KBM-7 (cell line): ENCODE measurements around the gene MAGI3.
"Not testable (repeated sequence)": the region's sequence is repeated elsewhere in the genome, so short reads cannot be mapped to it uniquely, and the experiment has no call there.

Source experiments
- DNase-seq: peaks from one replicate; pipeline ENCODE4 v3.0.0-alpha.2; 2015
- in situ Hi-C: fragments of 300-500 bp; cut with MboI; formaldehyde crosslinking; loops from 2 replicates; pipeline ENCODE4 v1.14.3; 2020; ENCODE audit warnings: low sequenced_read_pairs, low pct_unique_long_range_greater_than_20kb, mixed read lengths

MAGI3 gene

DNA sequence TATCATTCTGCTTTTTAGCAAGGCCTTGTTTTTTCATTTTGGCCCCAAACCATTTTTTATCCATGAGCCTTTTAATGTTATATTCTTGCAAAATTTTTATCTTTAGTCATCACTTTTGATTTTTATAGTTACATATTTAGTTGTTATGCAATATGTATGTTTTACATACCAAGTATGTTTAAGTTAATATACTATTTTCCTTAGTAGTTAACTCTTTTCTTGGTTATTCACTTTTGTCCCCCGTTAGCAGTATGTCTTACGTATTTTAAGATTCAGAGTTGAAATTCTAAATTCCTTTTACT lies 44.5 kb downstream of the MAGI3 start:
- in situ Hi-C loops: no loop called here

DNA sequence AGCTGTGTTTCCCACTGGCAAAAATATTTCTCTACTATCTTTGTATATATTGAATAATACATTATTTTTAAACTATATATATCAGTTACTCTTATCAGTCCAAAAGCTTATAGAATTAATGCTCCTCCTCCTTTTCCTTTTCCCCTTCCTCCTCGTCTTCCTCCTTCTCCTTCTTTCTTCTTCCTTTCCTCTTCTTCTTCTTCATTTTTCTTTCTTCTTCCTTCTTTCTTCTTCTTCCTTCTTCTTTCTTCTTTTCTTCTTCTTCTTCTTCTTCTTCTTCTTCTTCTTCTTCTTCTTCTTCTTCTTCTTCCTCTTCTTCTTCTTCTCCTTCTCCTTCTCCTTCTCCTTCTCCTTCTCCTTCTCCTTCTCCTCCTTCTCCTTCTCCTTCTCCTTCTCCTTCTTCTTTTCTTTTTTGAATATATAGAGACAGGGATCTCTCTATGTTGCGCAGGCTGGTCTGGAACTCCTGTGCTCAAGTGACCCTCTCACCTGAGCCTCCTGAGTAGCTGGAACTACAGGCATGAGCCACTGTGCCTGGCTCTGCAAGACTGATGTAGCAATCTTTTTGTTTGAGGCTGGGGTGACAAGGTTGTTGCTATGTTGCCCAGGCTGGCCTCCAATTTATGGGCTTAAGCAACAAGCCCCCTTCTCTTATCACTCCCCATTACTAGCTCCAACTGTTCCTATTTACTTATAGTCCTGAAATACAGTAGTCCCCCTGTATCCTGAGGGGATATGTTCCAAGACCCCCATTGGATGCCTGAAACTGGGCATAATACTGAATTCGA lies 47.4 kb downstream of the MAGI3 start:
- DNase-seq: no peak
- in situ Hi-C loops: no loop called here

More for the DNA sequence above, 44.5 kb downstream of the MAGI3 start:
- no peak for DNase-seq

DNA sequence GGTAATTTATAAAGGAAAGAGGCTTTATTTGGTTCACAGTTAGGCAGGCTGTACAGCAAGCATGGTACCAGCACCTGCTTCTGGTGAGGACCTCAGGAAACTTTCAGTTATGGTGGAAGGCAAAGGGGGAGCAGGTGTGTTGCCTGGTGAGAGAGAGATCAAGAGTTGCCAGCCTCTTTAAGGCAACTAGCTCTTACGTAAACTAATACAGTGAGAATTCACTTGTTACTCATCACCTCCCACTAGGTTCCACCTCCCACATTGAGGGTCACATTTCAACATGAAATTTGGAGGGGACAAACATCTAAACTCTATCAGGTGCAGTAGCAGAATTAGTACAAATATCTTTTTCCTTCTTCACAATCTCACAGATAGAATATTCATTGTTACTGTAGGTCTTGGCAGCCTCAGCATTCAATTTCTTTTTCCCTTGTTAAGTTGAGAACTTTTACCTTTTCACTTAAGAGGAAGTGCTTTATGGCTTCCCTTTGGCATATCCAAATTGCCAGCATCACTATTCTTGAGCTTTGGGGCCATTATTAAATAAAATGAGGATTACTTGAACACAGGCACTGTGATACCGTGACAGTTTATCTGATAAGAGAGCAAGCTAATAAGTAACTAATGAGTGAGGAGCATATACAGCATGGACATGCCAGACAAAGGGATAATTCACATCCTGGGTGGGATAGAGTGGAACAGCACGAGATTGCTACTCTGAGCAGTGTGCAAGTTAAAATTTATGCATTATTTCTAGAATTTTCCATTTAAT lies 48.4 kb downstream of the MAGI3 start:
- in situ Hi-C loops: no loop called here
- no peak for DNase-seq

DNA sequence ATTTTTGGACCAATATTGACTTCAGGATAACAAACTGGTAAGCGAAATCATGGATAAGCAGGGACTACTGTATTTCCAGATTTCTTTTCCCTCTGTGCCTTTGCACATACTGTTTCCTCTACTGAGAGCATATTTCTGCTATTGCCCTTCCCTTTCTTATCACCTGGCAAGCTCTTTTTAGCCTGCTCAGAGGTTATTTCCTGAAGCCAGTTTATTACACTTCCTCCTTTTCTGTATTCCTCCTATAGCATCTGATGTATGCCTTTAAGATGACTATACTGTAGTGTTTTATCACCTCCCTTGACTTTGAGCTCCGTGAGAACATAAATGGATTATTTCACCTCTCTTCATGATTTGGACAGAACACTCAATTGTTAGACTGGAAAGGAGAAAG lies 49.0 kb downstream of the MAGI3 start:
- DNase-seq: peak; percentile 28
- in situ Hi-C loops: no loop called here

DNA sequence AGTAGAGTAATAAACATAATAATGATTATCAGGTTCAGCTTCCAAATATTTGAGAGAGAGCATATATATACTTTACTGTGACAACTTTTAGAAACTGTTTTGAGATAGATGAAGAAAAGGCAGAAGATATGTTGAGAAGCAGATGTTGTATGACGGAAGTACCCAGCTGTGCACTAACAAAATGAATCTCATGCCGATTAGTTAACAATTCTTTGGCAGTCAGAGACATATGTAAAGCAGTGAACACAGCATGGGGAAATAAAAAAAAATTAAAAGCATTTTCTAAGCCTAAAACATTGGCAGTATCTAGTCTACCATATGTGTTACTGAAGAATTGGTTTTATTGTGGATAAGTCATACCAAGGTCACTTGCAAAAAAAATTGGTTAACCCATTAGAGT lies 51.8 kb downstream of the MAGI3 start:
- DNase-seq: no peak
- in situ Hi-C loops: no loop called here

DNA sequence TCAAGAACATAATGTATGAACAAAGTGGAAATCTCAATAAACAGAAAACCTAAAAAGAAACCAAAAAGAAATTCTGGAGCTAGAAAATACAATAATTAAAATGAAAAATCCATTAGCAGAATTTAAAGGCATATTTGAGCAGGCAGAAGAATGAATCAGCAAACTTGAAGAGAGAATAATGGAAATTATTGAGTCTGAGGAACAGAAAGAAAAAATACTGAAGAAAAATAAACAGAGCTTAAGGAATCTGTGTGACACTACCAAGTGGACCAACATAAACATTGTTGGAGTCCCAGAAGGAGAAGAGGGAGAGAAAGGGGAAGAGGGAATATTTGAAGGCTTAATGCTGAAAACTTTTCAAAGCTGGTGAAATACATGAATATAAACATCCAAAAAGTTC lies 54.5 kb downstream of the MAGI3 start:
- in situ Hi-C loops: no loop called here
- DNase-seq: no peak

DNA sequence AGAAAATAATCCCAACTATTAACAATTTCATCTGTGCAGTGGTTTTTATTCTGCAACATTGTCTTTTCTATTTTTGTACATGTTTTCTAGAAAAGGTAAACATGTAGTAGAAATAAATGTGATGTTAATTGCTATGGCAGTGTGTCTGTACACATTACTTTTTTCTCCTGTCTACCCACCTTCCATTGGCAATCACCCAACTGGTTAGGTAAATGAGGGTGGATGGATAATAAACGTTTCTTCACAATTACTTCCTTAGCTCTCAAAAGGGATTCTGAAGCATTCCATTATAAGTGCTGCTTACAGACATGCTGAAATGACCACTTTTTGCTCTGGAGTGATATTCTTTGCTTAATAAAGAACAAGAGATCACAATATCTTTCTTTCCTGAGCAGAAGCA lies 61.4 kb downstream of the MAGI3 start:
- no peak for DNase-seq
- in situ Hi-C loops: no loop called here

DNA sequence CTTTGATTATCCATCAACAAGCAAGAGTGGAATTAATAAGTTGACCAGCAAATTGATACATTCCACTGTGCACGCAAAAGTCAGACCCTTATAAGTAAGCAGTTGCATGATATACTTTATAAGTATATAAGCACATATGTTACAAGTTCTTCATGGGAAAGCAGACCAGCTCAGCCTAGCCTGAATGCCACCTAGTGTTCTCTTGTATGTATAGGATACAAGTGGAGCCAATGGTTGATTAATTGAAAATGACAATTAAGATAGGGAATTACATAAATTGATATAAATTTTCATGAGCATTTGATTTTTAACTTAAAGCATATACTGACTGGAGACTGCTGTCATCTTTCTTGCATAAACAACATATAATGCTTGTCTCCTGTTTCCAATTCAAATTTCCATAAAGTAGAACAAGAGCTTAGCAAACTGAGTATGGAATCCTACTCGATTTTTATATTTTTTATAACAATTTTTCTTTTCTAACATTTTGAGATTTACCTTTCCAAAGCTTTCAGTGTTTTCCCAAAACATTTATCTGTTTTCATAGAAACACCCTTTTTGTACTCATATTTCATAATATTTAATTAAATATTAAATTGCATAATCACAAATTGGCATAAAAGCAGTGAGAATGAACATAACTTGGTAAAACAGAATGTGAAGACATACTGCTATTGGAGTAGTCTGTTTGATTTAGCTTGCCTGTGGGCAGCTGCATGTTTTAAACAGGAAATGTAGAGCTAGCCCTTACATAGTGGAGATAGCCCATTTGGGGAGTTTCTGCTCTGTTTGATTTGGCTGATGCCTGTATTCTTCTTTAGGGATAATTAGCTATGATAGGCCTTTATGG lies 62.8 kb downstream of the MAGI3 start:
- in situ Hi-C loops: no loop called here
- DNase-seq: peak; percentile 30

DNA sequence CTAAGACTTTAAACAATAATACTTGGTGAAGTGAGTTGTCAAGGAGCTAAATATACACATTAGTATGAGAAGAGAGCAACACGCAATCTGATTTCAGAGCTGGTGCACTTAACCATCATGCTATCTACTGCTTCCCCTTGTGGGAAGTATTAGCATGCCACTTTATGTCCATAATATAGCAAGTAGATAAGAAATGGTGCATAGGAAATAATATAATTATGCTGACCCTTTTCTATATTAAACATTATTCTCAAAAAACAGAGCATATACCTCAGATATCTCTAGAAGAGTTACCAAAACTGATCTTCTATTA lies 63.4 kb downstream of the MAGI3 start:
- in situ Hi-C loops: no loop called here
- DNase-seq: no peak

DNA sequence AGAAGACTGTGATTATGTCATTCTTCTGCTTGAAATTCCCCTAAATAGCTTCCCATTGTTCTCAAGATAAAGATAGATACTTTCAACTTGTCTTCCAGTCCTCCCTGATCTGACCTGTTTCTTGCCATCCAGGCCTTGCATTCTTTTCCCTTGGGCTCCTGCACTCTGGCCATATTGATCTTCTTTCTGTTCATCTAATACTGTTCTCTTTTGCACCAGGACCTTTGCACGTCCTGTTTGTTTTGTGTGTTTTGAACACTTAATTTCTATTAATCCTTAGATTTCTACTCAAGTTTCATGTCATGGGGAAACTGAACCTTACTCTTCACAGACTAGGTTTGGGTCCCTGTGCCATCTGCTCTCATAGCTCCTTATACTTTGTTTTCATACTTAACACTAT lies 65.1 kb downstream of the MAGI3 start:
- no peak for DNase-seq
- in situ Hi-C loops: no loop called here

DNA sequence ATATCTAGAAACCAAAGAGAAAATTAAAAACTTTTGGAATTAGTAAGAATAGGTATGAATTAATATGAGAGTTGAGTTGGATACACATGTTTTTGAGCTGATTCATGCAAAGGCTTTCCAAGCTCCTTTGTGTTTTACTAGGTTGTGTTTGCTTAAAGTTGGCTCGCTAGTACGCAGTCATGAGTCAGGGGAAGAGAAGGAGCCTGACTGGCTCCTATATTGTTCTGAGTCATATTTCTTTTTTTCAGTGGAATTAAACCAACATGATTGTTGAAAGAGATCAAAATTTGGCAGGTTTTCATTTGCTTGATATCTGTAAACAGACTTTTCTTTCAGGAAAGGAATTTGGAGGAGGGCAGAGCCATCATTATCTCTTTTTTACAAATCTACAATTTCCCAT lies 66.7 kb downstream of the MAGI3 start:
- in situ Hi-C loops: no loop called here
- DNase-seq: no peak

DNA sequence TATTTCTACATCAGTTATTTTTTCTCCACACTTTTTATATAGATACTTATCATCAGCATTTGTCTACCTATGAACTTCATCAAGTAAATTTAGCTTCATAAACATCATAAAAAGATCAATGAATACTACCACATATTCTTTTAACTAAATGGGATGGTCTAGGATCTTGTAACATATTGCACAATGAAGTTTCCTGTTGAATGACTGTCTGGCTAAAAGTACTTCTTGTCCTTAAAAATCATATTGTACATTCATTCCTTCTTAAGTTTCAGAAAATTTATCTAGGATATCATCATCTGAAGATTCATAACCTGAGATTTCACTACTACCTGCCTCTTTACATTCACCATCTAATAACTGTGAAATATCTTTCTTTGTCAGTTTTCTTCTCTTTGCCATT lies 69.0 kb downstream of the MAGI3 start:
- no peak for DNase-seq
- in situ Hi-C loops: no loop called here

DNA sequence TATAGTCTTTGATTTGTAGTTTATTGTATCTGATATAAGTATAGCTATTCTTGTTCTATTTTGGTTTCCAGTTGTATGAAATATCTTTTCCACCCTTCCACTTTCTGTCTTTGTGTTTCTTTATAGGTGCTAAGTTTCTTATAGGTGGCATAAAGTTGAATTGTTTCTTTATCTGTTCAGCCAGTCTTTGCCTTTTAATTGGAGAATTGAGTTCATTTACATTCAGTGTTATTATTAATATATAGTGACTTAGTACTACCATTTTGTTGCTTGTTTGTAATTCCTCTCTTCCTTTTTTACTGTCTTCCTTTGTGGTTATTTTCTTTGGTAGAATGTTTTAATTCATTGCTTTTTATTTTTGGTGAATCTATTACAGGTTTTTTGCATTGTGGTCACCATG lies 77.7 kb downstream of the MAGI3 start:
- in situ Hi-C loops: no loop called here
- DNase-seq: no peak

DNA sequence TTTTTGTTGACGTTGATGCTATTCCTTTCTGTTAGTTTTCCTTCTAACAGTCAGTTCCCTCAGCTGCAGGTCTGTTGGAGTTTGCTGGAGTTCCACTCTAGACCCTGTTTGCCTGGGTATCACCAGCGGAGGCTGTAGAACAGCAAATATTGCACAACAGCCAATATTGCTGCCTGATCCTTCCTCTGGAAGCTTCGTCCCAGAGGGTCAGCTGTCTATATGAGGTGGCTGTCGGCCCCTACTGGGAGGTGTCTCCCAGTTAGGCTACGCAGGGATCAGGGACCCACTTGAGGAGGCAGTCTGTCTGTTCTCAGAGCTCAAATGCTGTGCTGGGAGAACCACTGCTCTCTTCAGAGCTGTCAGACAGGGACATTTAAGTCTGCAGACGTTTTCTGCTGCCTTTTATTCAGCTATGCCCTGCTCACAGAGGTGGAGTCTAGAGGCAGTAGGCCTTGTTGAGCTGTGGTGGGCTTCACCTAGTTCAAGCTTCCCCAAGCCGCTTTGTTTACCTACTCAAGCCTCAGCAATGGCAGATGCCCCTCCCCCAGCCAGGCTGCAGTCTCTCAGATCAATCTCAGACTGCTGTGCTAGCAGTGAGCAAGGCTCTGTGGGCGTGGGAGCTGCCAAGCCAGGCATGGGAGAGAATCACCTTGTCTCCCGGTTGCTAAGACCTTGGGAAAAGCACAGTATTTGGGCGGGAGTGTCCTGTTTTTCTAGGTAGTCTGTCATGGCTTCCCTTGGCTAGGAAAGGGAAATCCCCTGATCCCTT lies 88.3 kb downstream of the MAGI3 start:
- DNase-seq, in situ Hi-C loops: not testable (repeated sequence)

DNA sequence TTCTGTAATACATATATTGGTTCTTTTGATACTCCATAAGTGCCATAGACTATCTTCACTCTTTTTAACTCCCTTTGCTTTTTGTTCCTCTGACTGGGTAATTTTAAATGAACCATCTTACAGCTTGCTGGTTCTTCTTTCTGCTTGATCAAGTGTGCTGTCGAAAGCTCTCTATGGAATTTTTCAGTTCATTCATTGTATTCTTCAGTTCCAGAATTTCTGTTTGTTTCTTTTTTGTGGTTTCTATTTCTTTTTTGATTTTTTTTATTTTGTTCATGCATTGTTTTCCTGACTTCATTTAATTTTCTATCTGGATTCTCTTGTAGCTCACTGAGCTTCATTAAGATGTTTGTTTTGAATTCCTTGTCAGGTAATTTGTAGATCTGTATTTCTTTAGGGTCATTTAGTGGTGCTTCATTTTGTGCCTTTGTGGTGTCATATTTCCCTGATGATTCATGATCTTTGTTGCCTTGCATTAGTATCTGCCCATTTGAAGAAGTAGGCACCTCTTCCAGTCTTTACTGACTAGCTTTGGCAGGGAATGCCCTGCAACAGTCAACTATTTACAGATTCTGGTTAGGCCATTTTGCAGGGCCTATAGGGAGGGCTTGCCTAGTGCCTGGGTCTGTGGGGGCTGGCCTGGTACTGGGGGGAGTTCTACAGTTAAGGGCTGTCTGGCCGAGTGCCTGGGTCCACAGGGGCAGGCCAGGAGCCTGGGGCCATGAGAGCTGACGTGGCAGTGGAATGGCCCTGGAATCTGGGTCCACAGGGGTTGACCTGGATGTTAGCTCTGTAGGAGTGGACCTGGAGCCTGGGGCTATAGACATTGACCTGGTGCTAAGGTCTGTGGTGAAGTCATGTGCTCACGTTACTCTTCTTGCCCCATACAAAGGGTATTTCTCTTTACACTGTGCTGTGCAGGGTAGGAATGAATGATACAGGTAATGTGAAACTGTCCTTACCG lies 89.7 kb downstream of the MAGI3 start:
- peak; percentile 18 for DNase-seq
- in situ Hi-C loops: no loop called here

DNA sequence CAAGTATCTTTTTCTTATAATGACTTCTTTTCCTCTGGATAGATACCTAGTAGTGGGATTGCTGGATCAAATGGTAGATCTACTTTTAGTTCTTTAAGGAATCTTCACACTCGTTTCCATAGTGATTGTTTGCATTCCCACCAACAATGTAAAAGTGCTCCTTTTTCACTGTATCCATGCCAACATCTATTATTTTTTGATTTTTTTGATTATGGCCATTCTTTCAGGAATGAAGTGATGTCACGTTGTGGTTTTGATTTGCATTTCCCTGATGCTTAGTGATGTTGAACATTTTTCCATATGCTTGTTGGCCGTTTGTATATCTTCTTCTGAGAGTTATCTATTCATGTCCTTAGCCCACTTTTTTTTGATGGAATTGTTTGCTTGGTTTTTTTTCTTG lies 94.8 kb downstream of the MAGI3 start:
- in situ Hi-C loops, DNase-seq: not testable (repeated sequence)

DNA sequence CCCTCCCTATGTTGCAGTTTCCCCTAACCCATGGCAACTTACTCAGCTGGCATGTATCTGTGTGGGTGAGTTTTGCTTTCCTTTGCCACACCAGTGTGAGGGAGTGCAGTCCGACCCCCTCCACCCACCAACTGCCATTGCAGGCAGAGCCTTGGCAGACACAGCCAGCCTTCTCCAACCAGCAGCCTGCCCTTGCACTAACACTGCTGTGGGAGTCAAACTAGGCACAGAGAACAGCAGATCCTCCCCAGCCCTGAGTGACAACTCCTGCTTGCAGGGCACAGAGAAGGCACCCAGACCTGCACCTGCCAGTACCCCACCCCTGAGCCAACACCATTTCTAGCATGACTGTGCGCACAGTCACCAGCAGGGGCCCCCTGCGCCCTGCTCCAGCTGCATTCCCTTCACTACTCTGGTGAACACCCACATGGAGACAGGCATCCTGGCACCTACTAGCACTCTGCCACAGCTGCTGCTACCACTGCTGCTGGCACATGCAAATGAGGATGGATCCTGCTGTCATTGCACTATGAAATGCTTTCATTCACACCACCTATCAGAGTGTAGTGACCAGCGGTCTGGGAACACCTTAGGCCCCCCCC lies 98.4 kb downstream of the MAGI3 start:
- in situ Hi-C loops: no loop called here
- DNase-seq: no peak

DNA sequence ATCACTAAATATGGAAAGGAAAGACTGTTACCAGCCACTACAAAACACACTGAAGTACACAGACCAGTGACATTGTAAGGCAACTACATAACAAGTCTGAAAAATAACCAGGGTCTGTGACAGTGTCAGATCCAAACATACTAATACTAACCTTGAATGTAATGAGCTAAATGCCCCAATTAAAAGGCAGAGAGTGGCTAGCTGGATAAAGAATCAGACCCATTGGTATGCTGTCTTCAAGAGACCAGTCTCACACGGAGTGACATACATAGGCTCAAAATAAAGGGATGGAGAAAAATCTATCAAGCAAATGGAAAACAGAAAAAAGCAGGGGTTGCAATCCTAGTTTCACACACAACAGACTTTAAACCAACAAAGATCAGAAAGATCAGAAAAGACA lies 100.1 kb downstream of the MAGI3 start:
- no peak for DNase-seq
- in situ Hi-C loops: no loop called here
